Bronchial epithelial cell (primary cell): ENCODE data around the gene NKX1-1. TPM values are rescaled to one million over a fixed set of nuclear protein-coding genes. Genes with fewer than 3 reads are reported as not detected.
"Not testable (repeated sequence)": the region's sequence is repeated elsewhere in the genome, so short reads cannot be mapped to it uniquely, and the experiment has no call there.

ENCODE experiments used
- DNase-seq: peaks from one replicate; pipeline ENCODE4 v3.0.0-alpha.2; 2010; ENCODE audit warnings: low read depth
- FAIRE-seq: peaks from 2 replicates; lab custom pipeline; 2011; peaks lifted over from hg19 to GRCh38; lab: Jason Lieb, UNC
- H3K27me3 ChIP-seq: 2 replicates; pipeline ENCODE4 v1.5.1; 2011; ENCODE audit warnings: low read length; ENCODE audit not compliant: control insufficient read depth, insufficient read depth
- H3K36me3 ChIP-seq: 2 replicates; pipeline ENCODE4 v1.5.1; 2011; ENCODE audit warnings: low read length; ENCODE audit not compliant: control insufficient read depth, insufficient read depth
- H3K4me3 ChIP-seq: 2 replicates; pipeline ENCODE4 v1.5.1; 2011; ENCODE audit warnings: mild to moderate bottlenecking, low read depth, low read length, control low read depth
- CTCF ChIP-seq: IDR thresholded peaks from 2 replicates; pipeline ENCODE4 v1.5.1; 2011; ENCODE audit warnings: mild to moderate bottlenecking, moderate library complexity, low read length, control low read depth, inconsistent platforms; ENCODE audit not compliant: insufficient read depth, severe bottlenecking
- total RNA-seq: library from RNA; depleted of rRNA; stranded (reverse); fragments of >200 nt; gene quantifications from 2 replicates; pipeline ENCODE4 v1.2.1, GENCODE V29; 2014

The NKX1-1 gene
- total RNA-seq, 1 donor from 2014 or later: not detected

DNA sequence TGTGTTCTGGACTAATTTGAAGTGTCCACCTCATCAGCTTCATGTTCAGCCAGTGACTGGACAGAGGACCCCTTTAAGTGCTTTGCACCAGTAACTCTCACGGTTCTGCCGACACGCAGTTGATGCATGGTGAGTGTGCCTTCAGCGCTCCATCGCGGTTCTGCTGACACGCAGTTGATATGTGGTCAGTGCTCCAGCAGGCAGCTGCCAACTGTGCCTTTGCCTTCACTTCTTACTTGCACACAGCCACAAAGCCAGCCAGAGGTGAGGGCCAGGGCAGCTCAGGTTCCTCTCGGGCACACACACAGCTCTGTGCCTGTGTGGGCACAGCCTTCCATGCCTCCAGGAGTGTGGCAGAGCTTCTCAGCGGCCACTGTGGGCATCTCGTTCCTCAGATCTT lies 12.4 kb downstream of the NKX1-1 start:
- peak; percentile 83 for FAIRE-seq
- no peak for DNase-seq

DNA sequence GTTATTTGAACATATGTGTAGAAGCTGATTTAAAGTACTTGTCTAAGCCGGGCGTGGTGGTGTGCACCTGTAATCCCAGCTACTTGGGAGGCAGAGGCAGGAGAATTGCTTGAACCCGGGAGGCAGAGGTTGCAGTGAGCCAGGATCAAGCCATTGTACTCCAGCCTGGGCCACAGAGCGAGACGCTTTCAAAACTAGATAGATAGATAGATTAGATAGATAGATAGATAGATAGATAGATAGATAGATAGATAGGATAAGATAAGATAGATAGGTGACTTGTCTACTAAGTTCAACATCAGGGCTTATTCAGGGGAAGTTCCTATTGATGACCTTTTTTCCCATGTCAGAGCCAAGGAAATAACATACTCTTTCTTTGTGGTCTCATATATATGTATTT lies 12.9 kb downstream of the NKX1-1 start:
- not testable (repeated sequence) for DNase-seq, H3K27me3 ChIP-seq, H3K36me3 ChIP-seq, FAIRE-seq, H3K4me3 ChIP-seq

More for the DNA sequence above, 12.4 kb downstream of the NKX1-1 start:
- no peak for TF ChIP-seq CTCF
- H3K4me3 ChIP-seq: no peak overlapping the region
- H3K36me3 ChIP-seq: peaks cover 2% of the 10 kb centered on the region
- H3K27me3 ChIP-seq: no peaks in the 10 kb centered on the region

- no peak for DNase-seq
- H3K36me3 ChIP-seq: peaks cover 3% of the 10 kb centered on the region
- H3K27me3 ChIP-seq: no peaks in the 10 kb centered on the region
- no peak for FAIRE-seq
- no peak overlapping the region for H3K4me3 ChIP-seq
- TF ChIP-seq CTCF: no peak
Measured at GRCh38 chr4:1385373-1386340, 20.6 kb downstream of the NKX1-1 start.

GRCh38 chr4:1384675-1385372 lies 21.4 kb downstream of the NKX1-1 start:
- TF ChIP-seq CTCF: no peak
- H3K27me3 ChIP-seq: no peaks in the 10 kb centered on the region
- DNase-seq (no peak), FAIRE-seq (no peak)
- H3K36me3 ChIP-seq: peaks cover 3% of the 10 kb centered on the region
- no peak overlapping the region for H3K4me3 ChIP-seq

DNA sequence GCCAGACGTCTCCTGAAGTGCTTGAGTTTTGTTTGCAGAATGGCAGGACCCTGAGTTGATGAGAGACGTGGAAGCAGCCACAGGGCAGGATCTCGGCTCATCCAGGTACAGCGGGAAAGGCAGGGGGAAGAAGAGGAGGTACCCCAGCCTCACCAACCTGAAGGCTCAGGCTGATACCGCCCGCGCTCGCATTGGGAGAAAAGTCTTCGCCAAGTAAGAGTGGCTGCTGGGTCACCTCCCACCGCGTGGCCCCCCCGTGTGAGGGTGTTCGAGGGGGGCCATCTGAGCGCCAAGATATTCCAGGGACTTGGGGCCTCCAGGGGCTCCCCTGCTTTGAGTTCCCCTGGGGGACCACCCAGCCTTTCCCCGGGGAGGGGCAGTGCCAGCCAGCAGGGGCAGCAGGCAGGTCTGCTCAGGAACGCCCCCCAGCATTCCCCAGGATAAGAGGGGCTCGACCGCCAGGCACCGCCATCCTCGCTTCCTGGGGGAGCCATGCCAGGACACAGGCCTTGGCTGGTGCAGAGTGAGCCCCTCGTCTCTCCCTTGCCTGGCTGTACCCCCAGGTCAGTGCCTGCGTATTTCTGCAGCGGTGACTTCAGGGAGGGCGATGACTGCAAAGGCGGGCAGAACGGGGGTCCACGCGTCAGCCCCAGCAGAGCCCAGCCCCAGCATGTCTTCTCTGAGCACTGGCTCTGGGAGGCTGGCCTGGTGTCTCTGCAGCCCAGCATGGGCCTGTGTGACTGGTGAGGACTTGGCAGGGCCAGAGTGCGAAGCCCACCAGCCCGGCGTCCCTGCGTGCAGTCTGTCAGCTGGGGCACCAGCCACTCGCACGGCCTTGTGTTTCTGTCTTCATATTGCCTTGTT lies 22.3 kb downstream of the NKX1-1 start:
- FAIRE-seq (no peak), DNase-seq (no peak)
- H3K36me3 ChIP-seq: peaks cover 1% of the 10 kb centered on the region
- TF ChIP-seq CTCF: no peak
- no peak overlapping the region for H3K4me3 ChIP-seq
- no peaks in the 10 kb centered on the region for H3K27me3 ChIP-seq
